Measurements from ENCODE around the gene MGAT5B. TPM values are rescaled to one million over a fixed set of nuclear protein-coding genes. Genes with fewer than 3 reads are reported as not detected.

Gene MGAT5B
- total and polyA plus RNA-seq, 9 of the 15 experiments (the other 6 are each of a cell fraction or from before 2014, with no cell fraction given), result 0.09 to 0.43 (median 0.18) TPM; not detected in 4

- Histone ChIP-seq H2AFZ (ENCODE audit: low read depth, low read length) (no peak overlapping the region), H3K36me3 (ENCODE audit: control insufficient read depth, insufficient read depth, low read length) (no peaks in the 10 kb centered on the region), H3K9me3 (replicated peaks; ENCODE audit: control insufficient read depth, insufficient read depth, low read depth, low read length) (no peaks in the 10 kb centered on the region), H3K79me2 (ENCODE audit: control insufficient read depth, insufficient read depth, low read length) (no peaks in the 10 kb centered on the region), H3K27ac (ENCODE audit: extremely low read depth, low read depth, low read length) (no peak overlapping the region), H3K27me3 (ENCODE audit: control insufficient read depth in 2 of 2, insufficient read depth in 2 of 2, low read length in 2 of 2) (peaks cover 18 to 60% of the 10 kb centered on the region in 2 experiments; a peak in 4 of 5 replicates), H3K9me1 (ENCODE audit: control insufficient read depth, insufficient read depth, low read length) (no peaks in the 10 kb centered on the region), H4K20me1 (replicated peaks; ENCODE audit: control insufficient read depth, insufficient read depth, low read length) (0 out of 2 replicates have a peak, but pooled peaks cover 12% of the 10 kb centered on the region), H3K9ac (ENCODE audit: insufficient read depth in 1 of 2, low read depth in 2 of 2, low read length in 2 of 2) (no peak overlapping the region), H3K4me3 (no peak overlapping the region), H3K4me1 (replicated peaks in 1 of 2; ENCODE audit: control insufficient read depth in 2 of 2, insufficient read depth in 2 of 2, low read length in 2 of 2) (peaks cover 0 to 3% of the 10 kb centered on the region in 2 experiments; a peak in 1 of 5 replicates), H3K4me2 (ENCODE audit: insufficient read depth, low read length) (no peak overlapping the region)
- in situ Hi-C loops (cut with MboI) (no loop called here), intact Hi-C loops (cut with micrococcal nuclease) (loop anchor here (10.0 kb wide), 1 partner anchor 75 kb away; the partner anchor contains the start of gene MGAT5B)
- no peak for ATAC-seq
- no peak for FAIRE-seq
- 3% methylated on average over 14 of the region's 14 CpGs for WGBS (ENCODE audit: insufficient coverage, low coverage, missing lambda C conversion rate)
- no TSS peak for BruUV-seq (replicated peaks)
- CTCF ChIA-PET (ENCODE audit: low intra/inter-chr PET ratio), result no interaction called here
- DNase-seq (ENCODE audit: extremely low read depth in 1 of 4, low spot score in 3 of 4), result no peak
- POLR2A ChIA-PET, result interaction anchor here (0.5 to 0.6 kb wide), 2 partner anchors 109 to 130 kb away, joined by 3 read pairs; no protein-coding TSS in a partner anchor
- TF ChIP-seq CTBP1 (IDR thresholded peaks at IDR 0.05; ENCODE audit: borderline replicate concordance) (no peak), NRF1 (conservative IDR thresholded peaks at IDR 0.05 in 1 of 2, IDR thresholded peaks at IDR 0.05 in 1 of 2) (no peak)
- TF ChIP-seq, protein P1, sequence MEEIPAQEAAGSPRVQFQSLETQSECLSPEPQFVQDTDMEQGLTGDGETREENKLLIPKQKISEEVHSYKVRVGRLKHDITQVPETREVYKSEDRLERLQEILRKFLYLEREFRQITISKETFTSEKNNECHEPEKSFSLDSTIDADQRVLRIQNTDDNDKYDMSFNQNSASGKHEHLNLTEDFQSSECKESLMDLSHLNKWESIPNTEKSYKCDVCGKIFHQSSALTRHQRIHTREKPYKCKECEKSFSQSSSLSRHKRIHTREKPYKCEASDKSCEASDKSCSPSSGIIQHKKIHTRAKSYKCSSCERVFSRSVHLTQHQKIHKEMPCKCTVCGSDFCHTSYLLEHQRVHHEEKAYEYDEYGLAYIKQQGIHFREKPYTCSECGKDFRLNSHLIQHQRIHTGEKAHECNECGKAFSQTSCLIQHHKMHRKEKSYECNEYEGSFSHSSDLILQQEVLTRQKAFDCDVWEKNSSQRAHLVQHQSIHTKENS (CRISPR knock-in tag; IDR thresholded peaks at IDR 0.05), result no peak
Measured at GRCh38 chr17:76940295-76940694, 72.1 kb downstream of the MGAT5B start.
